COLO829 (cell line): ENCODE data around the gene UGDH.
"Not testable (repeated sequence)": the region's sequence is repeated elsewhere in the genome, so short reads cannot be mapped to it uniquely, and the experiment has no call there.

Source experiments
- DNase-seq: peaks from one replicate; pipeline ENCODE4 v3.0.0; 2012; ENCODE audit warnings: low spot score

The UGDH gene

GRCh38 chr4:39528061-39528465, 824 bp upstream of the UGDH start:
- DNase-seq, result peak; percentile 24

- DNase-seq, result no peak
Measured at GRCh38 chr4:39526765-39527295, 409 bp downstream of the UGDH start.

DNA sequence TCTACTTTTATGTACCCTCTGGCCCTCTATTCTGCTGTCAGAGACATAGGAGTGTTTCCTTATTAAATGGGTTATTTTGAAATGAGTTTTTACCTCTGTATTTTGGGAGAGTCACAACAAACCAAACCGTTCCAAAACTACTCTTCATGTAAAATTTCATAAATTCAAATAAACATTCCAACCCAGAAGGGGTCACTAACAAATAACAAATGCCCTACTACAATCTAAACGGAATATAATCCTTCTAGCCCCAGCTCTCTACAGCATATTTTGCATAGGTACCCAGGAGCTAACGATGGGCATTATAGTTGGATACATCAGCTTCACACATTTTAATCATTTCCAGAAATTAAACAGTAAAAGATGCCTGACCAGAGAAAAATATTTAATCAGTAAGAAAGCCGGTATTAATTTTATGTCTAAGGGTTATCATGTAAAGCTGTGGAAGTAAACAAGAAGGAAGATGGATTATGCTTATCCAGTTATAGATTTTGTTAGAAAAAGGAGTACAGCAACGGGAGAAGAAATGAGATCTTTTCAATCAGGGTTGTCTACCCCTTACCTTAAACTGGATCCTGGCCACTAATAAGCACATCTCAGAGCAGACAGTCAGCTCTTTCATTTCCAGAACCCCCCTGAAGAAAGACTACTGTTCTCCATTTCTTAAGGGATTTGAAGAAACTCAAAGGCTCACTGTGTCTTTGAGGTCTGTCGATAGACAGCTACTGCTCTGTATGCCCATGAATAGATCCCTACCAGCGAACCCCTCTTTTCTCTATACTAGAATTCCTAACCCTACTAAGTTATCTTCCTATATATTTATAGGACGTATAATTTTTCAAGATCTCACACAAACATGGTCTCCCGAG, 1.2 kb downstream of the UGDH start:
- peak; percentile 35 for DNase-seq

GRCh38 chr4:39524161-39524957, 2.9 kb downstream of the UGDH start:
- no peak for DNase-seq

DNA sequence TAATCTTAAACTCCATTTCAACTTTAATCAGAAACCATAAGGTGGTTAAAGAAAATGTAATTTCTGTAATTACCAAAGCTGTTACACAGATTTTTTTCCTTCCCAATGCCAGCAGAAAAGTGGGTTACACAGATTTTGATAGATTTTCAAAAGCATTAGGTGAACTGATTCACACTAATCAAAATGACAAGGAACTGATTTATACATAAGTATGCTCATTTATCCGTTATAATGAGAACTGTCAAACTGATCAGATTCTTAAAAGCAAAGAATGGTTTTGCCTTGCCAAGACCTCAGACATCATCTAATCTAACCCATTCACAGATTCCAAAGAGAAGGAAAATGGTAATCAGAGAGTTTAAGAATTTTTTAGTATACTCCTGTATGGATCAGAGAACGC, 5.2 kb downstream of the UGDH start:
- no peak for DNase-seq

GRCh38 chr4:39521253-39521919, 5.9 kb downstream of the UGDH start:
- no peak for DNase-seq

GRCh38 chr4:39518484-39518883, 8.8 kb downstream of the UGDH start:
- DNase-seq, result no peak

GRCh38 chr4:39516407-39516966, 10.8 kb downstream of the UGDH start:
- no peak for DNase-seq

DNA sequence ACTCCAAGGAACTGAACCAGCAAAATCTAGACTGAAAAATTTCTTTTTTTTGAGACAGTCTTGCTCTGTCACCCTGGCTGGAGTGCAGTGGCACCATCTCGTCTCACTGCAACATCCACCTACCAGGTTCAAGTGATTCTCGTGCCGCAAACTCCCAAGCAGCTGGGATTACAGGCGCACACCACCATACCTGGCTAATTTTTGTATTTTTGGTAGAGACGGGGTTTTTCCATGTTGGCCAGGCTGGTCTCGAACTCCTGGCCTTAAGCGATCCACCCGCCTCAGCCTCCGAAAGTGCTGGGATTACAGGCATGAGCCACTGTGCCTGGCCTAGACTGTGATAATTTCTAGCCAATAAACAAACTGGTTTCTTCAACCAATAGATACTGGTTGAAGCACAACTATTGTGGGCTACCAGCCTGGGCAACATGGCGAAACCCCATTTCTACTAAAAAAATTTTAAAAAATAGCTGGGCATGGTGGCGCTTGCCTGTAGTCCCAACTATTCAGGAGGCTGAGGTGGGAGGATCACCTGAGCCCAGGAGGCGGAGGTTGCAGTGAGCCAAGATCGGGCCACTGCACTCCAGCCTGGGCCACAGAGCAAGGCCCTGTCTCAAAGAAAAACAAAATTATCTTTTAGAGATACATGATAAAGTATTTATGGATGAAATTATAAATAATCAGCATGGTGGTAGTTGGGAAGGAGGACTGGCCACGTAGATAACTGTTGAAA, 11.4 kb downstream of the UGDH start:
- DNase-seq, result not testable (repeated sequence)

GRCh38 chr4:39514888-39515401, 12.3 kb downstream of the UGDH start:
- DNase-seq, result no peak

DNA sequence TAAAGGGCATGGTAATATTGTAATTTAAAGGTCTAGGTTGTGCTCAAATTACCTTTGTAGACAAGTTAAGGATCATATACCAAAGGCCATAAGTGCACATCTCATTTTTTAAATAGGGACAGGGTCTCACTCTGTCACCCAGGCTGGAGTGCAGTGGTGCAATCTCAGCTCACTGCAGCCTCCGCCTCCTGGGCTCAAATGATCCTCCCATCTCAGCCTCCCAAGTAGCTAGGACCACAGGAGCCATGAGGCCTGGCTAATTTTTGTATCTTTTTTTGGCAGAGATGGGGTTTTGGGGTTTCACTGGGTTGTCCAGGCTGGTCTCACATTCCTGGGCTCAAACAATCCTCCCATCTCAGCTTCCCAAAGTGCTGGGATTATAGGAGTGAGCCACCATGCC, 13.0 kb downstream of the UGDH start:
- not testable (repeated sequence) for DNase-seq

GRCh38 chr4:39510348-39510929, 16.8 kb downstream of the UGDH start:
- no peak for DNase-seq

DNA sequence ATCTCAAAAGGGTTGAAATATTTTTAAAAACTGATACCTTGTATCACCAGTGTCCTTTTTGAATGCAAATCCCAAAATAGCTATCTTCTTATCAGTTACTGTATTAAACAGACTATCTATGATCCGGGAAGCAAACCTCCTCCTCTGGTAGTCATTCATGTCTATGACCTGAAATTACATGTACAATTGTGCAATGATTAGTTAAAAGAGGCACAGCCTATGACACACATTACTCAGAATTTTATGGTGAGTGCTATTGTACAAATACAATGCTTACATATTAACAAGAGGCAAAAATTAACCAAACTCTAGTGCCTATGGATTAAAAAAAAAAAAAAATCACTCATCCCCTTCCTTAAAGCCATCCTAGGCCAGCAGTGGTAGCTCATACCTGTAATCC, 21.7 kb downstream of the UGDH start:
- DNase-seq, result no peak

GRCh38 chr4:39504538-39504937, 22.7 kb downstream of the UGDH start:
- no peak for DNase-seq

DNA sequence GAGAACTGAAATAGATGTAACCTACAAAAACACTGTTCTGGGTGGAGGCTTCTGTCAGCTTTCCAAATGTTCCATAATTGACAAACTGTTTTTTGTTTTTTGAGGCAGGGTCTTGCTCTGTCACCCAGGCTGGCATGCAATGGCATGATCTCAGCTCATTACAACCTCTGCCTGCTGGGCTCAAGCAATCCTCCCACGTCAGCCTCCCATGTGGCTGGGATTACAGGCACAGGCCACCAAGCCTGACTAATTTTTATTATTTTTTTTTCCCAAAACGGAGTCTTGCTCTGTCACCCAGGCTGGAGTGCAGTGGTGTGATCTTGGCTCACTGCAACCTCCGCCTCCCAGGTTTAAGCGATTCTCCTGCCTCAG, 24.6 kb downstream of the UGDH start:
- not testable (repeated sequence) for DNase-seq

DNA sequence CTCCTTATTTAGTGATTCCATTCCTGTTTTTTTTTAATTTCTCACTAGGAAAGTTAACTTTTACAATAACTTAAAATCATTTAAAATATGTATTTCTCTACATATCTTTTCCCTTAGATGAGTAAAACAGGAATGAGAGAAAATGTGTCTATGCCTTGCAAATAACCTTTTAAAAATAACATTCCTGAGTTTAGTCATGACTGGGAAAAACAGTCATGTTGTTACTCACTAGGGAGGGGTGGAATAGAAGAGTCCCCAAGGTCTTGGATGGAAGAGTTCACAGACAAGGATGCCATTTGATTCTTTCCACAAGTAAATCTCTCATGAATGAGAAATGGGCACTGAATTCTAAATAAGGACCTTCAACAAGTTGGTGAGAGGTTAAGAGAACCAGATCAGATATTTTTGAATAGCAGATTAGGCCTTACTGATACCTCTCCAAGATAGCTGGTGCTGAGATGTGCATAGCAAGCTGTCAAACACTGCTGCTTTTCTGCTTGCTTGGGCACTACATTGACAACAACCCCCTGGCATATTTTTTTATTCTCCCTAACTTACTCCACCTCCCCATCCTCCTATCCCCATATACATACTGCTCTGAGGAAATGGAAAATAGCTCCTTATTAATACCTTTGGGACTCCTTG, 25.1 kb downstream of the UGDH start:
- DNase-seq, result no peak

GRCh38 chr4:39498727-39499020, 28.6 kb downstream of the UGDH start:
- DNase-seq, result no peak

- no peak for DNase-seq
Measured at GRCh38 chr4:39497909-39498726, 29.1 kb downstream of the UGDH start.

DNA sequence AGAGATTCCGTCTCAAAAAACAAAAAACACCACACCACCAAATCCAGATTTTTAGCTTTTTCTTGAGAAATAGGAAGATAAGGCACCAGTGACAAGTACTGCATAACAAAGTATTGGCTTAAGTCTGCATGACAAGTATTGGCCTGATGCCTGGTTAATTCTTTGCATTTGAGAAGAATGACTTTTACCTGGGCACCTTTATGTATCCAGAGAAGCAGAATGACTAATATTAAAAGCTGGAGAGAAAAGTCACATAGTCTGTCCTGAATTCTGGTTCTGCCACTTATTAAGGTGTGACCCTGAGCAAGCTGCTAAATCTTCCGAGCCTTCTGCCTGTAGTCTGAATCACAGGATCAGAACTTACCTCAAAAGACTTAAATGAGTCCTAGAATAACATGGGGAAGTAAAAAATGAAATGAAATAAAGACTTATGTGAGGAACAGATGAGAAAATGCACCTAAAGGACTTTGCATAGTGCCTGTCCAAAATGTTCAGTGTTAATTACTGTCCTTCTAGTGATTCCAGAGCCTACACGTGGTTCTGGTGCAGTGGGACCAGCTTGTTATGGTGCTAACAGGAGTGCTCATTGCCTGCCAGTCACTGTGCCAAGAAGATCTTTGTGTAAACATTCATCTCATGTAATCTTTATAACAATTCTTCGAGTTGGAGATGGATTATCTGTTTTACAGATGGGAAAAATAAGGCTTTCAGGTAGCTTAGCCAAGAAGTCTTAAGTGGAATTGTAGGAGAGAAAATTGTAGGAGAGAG, 31.6 kb downstream of the UGDH start:
- DNase-seq, result no peak
